ENCODE data around the gene ARL13B.

DNA sequence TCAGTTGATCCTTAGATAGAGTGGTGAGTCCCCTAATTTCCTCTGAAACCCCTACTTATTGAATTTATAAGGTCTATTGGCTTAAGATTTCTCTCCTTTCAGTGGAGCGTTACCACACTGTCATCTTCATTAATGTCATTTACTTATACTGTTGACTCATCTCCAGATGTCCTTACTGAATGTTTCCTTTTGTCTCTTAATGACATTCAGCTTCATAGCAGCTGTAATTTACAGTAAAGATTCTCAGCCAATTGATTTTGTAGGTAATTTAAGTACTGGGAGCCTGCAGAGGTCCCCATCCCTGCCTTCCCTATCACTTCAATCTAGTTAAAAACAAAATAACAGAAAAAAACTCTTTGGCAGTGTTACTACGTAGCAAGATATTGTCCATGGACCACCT lies 29.7 kb downstream of the ARL13B start:
- TF ChIP-seq, protein P1, sequence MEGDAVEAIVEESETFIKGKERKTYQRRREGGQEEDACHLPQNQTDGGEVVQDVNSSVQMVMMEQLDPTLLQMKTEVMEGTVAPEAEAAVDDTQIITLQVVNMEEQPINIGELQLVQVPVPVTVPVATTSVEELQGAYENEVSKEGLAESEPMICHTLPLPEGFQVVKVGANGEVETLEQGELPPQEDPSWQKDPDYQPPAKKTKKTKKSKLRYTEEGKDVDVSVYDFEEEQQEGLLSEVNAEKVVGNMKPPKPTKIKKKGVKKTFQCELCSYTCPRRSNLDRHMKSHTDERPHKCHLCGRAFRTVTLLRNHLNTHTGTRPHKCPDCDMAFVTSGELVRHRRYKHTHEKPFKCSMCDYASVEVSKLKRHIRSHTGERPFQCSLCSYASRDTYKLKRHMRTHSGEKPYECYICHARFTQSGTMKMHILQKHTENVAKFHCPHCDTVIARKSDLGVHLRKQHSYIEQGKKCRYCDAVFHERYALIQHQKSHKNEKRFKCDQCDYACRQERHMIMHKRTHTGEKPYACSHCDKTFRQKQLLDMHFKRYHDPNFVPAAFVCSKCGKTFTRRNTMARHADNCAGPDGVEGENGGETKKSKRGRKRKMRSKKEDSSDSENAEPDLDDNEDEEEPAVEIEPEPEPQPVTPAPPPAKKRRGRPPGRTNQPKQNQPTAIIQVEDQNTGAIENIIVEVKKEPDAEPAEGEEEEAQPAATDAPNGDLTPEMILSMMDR (IDR thresholded peaks at IDR 0.05) = no peak
- TF ChIP-seq EP300 (IDR thresholded peaks at IDR 0.05) = no peak
